SU-DHL-6 (cell line): Measurements from ENCODE around the gene VDAC1.

Source experiments
- EZH2phosphoT487 ChIP-seq: fragments of 200-600 bp; sonication (generic), shearing (Covaris generic); conservative IDR thresholded peaks from 2 replicates; pipeline ENCODE4 v1.6.1; 2018; ENCODE audit warnings: mild to moderate bottlenecking, antibody characterized with exemption, low read length, moderate library complexity, mixed read lengths
- TF ChIP-seq, protein P1 (sequence below): fragments of 200-600 bp; sonication (generic); IDR thresholded peaks from one replicate; pipeline ENCODE4 v1.5.1; 2017; ENCODE audit warnings: antibody characterized with exemption, mild to moderate bottlenecking, low read length, moderate library complexity; ENCODE audit not compliant: insufficient read depth, poor library complexity, severe bottlenecking

DNA sequence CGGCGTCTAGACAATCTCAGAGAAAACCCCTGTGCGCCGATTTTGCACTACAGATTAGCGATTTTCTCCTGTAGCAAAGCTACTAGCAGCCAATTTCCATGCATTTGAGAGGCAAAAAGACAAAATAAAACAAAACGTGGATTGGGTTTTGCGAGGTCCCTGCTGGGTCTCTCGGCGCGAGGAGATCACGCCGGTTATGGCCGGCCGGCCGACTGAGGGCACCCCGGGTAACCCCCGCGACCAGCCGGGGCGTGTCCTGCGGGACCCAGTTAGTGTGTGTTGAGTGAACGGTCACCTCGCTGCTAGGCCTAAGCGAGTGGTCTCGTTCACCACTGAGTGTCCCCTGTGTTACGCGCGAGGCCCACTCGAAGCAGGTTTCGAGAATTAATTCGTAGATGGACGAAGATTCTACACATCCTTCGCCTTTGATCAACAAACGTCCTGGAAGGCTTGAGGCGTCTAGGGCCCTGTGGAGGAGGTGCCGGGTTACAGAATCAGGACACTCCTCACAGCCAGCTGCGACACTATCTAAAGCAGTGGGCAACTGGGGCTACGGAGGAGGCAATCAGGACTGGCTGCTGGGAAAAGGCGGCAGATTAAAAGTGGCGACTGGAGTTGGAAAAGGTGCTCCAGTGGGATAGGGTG is 764 bp upstream of the VDAC1 start:
- TF ChIP-seq, protein P1, sequence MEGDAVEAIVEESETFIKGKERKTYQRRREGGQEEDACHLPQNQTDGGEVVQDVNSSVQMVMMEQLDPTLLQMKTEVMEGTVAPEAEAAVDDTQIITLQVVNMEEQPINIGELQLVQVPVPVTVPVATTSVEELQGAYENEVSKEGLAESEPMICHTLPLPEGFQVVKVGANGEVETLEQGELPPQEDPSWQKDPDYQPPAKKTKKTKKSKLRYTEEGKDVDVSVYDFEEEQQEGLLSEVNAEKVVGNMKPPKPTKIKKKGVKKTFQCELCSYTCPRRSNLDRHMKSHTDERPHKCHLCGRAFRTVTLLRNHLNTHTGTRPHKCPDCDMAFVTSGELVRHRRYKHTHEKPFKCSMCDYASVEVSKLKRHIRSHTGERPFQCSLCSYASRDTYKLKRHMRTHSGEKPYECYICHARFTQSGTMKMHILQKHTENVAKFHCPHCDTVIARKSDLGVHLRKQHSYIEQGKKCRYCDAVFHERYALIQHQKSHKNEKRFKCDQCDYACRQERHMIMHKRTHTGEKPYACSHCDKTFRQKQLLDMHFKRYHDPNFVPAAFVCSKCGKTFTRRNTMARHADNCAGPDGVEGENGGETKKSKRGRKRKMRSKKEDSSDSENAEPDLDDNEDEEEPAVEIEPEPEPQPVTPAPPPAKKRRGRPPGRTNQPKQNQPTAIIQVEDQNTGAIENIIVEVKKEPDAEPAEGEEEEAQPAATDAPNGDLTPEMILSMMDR: no peak
- TF ChIP-seq EZH2phosphoT487: no peak
